ENCODE measurements around the gene P2RY2. TPM values are rescaled to one million over a fixed set of nuclear protein-coding genes. Genes with fewer than 3 reads are reported as not detected.

Gene P2RY2
- polyA plus RNA-seq, 1 of the 3 experiments (the other 2 are of a cell fraction) = 0.12 TPM

- Histone ChIP-seq H3K9ac (no peak overlapping the region), H3K27ac (ENCODE audit: low read depth in 2 of 2, low read length in 1 of 2) (no peak overlapping the region)
- POLR2A ChIA-PET = no interaction called here
Measured at GRCh38 chr11:73184953-73185671, 33.0 kb upstream of the P2RY2 start.

More at GRCh38 chr11:73184953-73185671, 33.0 kb upstream of the P2RY2 start:
- TF ChIP-seq CTCF (IDR thresholded peaks at IDR 0.05) = peak; percentile 71
- TF ChIP-seq IRF3 (IDR thresholded peaks at IDR 0.05; ENCODE audit: low read depth, low read length) = no peak
- TF ChIP-seq NRF1 (IDR thresholded peaks at IDR 0.05; ENCODE audit: low read depth, low read length) = no peak
- TF ChIP-seq RAD21 (IDR thresholded peaks at IDR 0.05; ENCODE audit: low read length) = peak; percentile 74
- TF ChIP-seq ZBTB33 (IDR thresholded peaks at IDR 0.05; ENCODE audit: borderline replicate concordance, low read depth) = no peak
- peak; percentile 91 for TF ChIP-seq SMC3 (IDR thresholded peaks at IDR 0.05; ENCODE audit: low read depth, low read length)
- no peak for TF ChIP-seq FOSL2 (IDR thresholded peaks at IDR 0.05; ENCODE audit: borderline replicate concordance, low read depth)
- no peak for TF ChIP-seq TAF1 (IDR thresholded peaks at IDR 0.05; ENCODE audit: borderline replicate concordance, low read depth, low read length)
- TF ChIP-seq FOXJ3 (CRISPR knock-in tag; IDR thresholded peaks at IDR 0.05) = no peak
- Histone ChIP-seq H3K4me2 (0 out of 2 replicates have a peak overlapping the region, but pooled peaks have one; percentile 1), H3K4me3 (ENCODE audit: low read depth in 2 of 2, low read length in 1 of 2) (no peak overlapping the region; a peak in 1 of 4 replicates), H3K27me3 (ENCODE audit: insufficient read depth) (no peaks in the 10 kb centered on the region), H3K4me1 (ENCODE audit: control insufficient read depth in 1 of 2, insufficient read depth in 2 of 2, low read depth in 1 of 2, low read length in 1 of 2) (peaks cover 0 to 12% of the 10 kb centered on the region in 2 experiments; a peak in 3 of 4 replicates), H3K79me2 (ENCODE audit: insufficient read depth) (no peaks in the 10 kb centered on the region), H4K20me1 (ENCODE audit: insufficient read depth) (no peaks in the 10 kb centered on the region), H3K9me3 (no peaks in the 10 kb centered on the region), H3K36me3 (replicated peaks in 1 of 2; ENCODE audit: control insufficient read depth in 1 of 2, insufficient read depth in 2 of 2, low read length in 1 of 2) (no peaks in the 10 kb centered on the region), H3K9me2 (no peaks in the 10 kb centered on the region), H3F3A (replicated peaks; ENCODE audit: insufficient read depth) (peaks cover 11% of the 10 kb centered on the region), H2AFZ (ENCODE audit: low read depth) (no peak overlapping the region)
- DNase-seq = peak; percentile 77
- WGBS (ENCODE audit: low lambda C conversion rate) = 69% methylated on average over 16 of the region's 18 CpGs
- CTCF ChIA-PET = interaction anchor here (0.7 to 7.9 kb wide), 26 partner anchors 10 to 372 kb away, joined by 3 to 109 read pairs (median 4); no protein-coding TSS in a partner anchor
